ENCODE data around the gene MARCHF9.

MARCHF9 gene

DNA sequence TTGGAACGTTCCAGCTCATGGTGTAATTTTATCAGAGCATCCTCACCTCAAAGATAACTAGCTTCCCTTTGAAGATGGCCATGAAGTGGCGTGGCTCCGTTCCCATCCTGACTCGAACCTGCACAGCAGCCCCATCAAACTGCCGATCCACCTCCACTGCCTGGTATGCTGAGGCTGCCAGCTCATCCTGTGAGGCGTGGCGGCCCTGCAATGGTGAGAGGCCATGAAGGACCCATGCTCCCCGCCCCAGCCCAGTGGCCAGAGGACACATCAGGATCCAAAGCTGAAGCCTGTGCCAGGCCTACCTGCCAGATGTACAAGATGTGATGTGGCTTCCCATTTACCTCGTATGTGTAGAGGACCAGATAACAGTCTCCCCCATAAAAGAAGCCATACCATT is 52.4 kb downstream of the MARCHF9 start:
- no peak for DNase-seq

DNA sequence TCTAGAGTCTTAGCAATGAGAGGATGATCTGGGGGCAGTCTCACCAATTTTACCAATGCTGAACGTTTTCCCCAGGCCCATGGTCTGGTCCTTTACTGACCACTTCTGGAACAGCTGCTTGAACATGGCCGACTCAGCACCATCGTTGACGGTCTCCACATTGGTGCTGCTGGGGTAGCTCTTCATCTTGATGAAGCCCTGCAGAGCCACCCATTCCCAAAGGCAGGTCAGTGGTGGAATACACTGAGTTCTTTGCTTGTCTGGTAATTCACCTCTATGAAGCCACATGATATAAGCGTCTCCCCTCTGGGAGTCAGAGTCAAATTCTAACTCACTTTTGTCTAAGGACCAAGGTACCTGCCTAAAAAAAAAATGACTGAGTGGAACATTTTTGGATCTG is 53.4 kb downstream of the MARCHF9 start:
- no peak for DNase-seq

DNA sequence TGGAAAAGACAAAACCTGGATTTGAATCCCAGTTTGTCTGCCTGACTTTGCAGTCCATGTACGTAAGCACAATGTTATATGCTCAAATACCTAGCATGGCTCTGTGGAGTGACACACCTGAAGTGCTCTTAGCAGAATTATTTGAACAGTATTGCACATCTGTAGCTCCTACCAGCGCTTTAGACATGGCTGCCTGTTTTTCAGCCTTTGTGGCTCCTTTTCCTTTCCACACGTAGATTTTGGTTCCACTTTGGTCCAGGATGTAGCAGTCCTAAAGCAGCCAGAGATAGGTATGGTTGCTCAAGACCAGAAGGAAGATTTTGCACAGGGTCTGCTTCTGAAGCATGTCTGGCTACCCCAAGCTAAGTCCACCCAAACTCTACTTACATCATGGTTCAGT is 54.5 kb downstream of the MARCHF9 start:
- DNase-seq = no peak

Data from CD4-positive, alpha-beta T cell treated with Interleukin-21 for 1 hour (primary cell).